PC-3 (cell line): ENCODE data around the gene ZCWPW1.

Experiments used
- EZH2phosphoT487 ChIP-seq: fragments of 300-600 bp; sonication (generic); IDR thresholded peaks from 2 replicates; pipeline ENCODE4 v1.6.1; 2018; ENCODE audit warnings: mild to moderate bottlenecking, antibody characterized with exemption, low read length, borderline replicate concordance
- TF ChIP-seq, protein P1 (sequence below): fragments of 300-600 bp; sonication (generic); conservative IDR thresholded peaks from 2 replicates; pipeline ENCODE4 v1.5.1; 2017; ENCODE audit warnings: antibody characterized with exemption, low read depth, mild to moderate bottlenecking, low read length

DNA sequence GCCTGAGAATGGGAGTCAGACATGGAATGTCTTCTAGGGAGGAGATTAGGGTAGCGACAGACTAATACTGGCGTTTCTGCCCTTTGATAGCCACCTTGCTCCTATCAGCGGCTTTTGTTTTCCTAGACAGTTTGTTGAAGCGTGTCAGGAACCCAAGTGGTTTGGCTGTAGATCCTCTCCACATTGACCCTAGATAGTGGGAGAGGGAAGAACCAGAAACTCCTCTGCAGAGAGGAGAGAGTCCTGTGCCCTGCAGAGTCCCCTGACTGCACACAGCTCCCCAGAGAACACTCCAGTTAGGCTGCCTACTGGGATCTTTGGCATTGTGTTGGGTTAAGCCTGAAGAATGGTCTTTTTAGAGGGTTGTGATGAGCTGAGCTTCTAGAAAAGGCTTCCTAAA lies 3.5 kb upstream of the ZCWPW1 start:
- TF ChIP-seq, protein P1, sequence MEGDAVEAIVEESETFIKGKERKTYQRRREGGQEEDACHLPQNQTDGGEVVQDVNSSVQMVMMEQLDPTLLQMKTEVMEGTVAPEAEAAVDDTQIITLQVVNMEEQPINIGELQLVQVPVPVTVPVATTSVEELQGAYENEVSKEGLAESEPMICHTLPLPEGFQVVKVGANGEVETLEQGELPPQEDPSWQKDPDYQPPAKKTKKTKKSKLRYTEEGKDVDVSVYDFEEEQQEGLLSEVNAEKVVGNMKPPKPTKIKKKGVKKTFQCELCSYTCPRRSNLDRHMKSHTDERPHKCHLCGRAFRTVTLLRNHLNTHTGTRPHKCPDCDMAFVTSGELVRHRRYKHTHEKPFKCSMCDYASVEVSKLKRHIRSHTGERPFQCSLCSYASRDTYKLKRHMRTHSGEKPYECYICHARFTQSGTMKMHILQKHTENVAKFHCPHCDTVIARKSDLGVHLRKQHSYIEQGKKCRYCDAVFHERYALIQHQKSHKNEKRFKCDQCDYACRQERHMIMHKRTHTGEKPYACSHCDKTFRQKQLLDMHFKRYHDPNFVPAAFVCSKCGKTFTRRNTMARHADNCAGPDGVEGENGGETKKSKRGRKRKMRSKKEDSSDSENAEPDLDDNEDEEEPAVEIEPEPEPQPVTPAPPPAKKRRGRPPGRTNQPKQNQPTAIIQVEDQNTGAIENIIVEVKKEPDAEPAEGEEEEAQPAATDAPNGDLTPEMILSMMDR = no peak
- no peak for TF ChIP-seq EZH2phosphoT487
